Inflammatory macrophage treated with lipopolysaccharide for 4 hours (primary cell): ENCODE measurements around the gene KCNA2.

ENCODE experiments used
- DNase-seq: peaks from one replicate; pipeline ENCODE4 v3.0.0-alpha.2; 2020

Gene KCNA2

DNA sequence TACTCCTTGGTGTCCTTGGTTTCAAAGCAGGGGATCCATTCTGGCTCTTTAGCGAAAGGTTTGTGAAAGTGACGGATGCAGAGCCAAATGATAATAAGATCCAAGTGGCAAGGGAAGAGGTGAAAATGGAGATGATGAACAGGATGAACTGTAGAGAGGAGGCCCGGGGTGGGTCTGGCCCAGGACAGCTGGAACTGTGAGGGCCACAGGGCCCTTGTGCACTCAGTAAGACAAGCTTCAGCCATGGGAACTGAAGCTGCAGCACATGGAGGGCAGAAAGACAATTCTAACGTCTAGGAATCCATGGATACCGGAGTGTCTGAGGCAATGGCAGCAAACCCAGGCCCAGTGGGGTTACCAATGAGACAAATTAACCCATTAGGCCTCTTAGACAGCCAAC lies 4.8 kb downstream of the KCNA2 start:
- DNase-seq, result no peak

DNA sequence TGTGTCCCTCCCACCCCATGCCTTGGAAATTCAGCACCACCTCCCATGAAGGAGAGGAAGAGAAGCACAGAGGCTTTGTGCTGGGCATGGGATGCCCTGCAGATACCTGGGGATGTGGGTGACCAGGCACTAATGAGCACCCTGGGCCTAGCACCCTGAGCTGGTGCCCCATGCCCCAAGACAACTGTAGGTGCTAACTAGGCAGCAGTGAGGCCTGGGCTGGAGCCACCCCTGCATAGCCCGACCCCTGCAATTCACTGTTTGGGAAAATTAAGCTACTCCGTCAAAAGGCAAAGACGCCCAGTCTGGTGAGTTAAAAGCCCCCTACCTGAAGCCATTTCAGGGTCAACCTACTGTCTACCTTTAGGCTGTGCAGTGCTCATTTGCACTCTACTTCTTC lies 5.4 kb downstream of the KCNA2 start:
- DNase-seq, result no peak

DNA sequence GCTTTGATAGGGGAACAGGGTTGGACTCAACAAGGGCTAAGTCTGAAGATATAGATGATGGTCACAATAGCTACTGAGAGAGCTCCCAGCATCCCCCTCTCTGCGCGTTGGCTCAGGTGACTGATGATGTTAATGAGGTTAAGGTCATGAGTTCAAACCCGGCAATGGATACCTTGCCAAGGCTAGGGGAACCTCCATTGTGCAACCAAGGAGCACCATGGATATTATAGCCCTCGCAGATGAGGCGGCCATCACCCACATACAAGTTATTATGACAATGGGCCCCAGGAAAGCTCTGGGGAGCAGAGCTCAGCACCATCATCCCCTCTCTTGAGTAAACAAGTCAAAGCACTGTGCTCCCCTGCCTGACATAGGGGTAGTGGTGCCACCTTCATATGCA lies 8.2 kb downstream of the KCNA2 start:
- no peak for DNase-seq

DNA sequence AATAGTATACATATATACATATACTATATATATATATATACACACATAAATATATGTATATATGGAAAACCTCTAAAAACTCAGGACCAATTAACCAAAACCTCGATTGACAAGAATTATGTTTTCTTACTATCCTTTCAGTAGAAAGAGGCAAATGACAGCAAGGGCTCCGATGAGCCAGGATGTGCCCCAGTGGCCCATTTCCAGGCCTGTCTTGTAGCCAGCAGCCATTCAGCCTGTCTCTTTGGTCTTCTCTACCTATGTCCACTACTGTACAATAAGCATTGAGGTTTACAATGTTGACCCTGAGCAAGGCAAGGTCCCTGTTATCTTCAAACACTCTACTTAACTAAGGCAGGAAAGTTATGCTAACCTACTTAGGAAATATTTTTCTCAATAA lies 9.8 kb downstream of the KCNA2 start:
- no peak for DNase-seq

DNA sequence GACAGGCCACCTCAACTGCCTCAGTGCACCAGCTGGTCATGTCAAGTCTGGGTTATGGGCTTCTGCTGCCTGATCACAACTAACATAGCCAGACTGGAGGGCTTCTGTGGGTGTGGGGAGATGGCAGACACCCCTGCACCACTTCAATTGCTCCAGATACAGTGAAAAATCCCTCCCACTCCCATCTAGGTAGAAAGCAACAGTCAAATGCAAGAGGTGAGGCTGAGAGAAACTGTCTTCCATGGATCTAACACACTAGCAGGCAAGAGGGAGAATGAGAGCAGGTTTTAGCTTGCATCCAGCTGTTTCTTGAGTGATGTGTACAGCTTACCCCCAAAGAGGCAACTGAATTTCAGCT lies 10.8 kb downstream of the KCNA2 start:
- DNase-seq, result no peak

DNA sequence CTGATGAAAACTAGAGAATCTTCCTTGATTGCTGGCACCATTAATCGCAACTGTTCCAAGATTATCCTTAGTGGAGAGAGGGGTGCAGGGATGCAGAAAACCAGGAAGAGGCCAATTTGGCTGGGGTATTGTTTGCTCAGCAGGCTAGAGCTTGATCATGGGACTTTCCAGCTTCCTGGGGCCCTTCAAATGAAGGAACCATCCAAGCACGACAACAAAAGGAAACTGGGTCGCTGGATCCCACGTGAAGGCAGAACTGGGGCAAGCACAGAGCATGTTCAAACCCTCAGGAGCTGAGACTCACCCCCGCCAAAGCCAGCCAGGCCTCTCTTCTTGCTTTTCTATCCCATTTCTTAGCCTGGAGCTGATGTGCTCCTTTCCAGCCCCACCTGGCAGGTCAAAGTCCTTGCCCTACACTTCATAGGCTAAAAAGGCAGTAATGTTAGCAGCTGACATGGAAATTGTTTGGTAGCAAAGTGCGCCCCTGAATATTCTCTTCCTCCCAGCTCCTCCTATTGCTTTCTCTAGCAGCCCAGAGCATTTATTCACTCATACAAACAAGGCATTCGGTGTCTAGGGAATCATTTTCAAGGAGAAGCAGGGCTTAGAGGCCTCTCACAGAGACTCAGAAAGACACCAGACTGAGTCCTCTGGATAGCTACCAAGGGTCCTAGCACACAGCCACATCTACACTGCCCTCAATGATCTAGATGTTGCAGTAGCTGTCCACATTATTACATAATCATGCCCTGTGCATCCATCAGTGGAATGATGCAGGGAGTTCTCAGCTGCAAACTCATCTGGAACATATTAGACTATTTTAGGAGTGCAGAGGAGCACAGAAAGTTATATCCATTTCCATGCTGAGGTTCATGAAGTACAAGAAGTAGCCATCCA lies 11.5 kb downstream of the KCNA2 start:
- DNase-seq, result no peak

DNA sequence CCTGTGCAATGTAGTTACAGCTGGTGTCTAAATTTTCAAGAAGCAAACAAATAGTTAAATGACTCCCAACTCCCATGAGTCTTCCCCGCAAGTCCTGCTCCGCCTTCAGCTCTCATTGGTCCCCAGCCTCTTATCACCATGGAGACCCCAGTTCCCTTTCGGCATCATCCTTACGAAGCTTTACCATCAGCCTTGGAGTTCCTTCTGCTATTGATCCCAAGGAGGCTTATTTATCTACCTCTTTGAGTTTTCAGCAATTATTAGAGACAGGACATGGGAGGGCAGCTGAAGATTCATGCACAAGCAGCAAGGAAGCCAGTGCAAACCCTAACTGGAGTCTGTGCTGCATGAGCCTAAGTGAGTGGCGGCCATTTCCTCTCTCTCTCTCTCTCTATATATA lies 12.3 kb downstream of the KCNA2 start:
- no peak for DNase-seq

DNA sequence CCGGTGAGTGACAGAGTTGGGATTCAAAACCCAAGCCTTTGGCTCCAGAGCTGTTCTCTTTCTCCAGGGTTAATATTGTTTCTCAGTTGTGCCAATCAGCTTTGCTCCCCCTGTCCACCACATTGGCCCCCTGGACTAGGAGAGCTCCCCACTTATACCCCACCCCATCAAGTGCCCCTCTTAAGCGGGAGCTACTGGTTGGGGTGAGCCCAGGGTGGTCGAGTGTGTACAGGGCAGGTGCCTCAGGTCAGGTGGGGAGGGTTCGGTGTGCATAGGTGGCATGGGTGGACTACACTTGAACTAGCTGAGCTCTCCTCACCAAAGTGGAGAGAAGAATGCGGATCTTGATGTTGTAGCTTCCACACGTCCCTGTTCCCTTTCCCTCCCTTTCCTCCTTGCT lies 14.2 kb downstream of the KCNA2 start:
- DNase-seq, result no peak

DNA sequence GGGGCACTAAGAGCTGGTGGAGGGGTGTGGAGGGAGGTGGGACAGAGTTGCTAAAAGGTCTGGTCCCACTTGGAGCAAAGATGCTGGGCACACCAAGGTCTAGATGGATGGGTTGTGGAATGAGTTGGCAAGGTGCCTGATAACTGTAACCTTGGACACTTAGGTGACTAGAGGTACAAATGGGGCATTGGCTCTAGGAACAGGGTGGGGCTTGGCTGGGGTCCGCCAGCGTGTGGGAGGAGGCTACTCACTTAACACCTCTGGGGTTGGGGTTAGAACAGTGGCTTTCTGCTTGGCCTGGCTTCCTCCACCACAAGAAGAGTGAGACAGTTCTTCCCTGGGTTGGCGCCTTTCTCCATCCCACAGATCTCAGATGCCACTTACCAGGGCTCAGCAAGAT lies 17.2 kb downstream of the KCNA2 start:
- no peak for DNase-seq

DNA sequence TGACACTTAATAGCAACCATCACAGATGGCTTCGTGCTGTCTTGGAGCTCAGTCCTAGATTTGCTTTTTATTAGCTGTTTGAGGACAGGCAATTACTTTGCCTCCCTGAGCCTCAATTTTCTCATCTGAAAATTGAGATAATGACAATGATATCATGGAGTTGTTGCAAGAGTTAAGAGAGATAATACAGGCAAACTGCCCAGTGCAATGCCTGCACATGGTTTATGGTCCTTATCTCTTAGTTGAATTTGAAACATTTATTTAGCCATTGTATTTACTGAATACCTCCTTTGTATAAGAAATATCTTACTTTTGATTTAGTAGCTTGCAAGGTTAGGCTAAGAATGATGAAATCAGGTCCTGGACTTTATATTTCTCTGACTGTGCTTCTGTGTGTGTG lies 17.7 kb downstream of the KCNA2 start:
- DNase-seq, result no peak

DNA sequence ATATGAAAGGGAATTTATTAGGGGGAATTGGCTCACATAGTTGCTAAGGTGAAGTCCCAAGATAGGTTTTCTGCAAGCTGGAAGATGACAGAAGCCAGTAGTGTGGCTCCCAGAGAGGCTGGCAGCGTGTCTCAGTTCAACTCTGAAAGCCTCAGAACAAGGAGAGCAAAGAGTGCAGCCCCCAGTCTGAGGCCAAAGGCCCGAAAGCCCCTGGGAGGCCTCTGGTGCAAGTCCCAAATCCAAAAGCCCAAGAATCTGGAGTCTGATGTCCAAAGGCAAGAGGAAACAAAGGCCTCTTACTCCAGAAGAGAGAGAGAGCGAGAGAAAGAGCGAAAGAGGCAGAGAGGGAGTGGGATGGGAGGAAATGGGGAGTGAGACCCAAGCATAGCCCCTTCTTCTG lies 18.3 kb downstream of the KCNA2 start:
- DNase-seq, result no peak

DNA sequence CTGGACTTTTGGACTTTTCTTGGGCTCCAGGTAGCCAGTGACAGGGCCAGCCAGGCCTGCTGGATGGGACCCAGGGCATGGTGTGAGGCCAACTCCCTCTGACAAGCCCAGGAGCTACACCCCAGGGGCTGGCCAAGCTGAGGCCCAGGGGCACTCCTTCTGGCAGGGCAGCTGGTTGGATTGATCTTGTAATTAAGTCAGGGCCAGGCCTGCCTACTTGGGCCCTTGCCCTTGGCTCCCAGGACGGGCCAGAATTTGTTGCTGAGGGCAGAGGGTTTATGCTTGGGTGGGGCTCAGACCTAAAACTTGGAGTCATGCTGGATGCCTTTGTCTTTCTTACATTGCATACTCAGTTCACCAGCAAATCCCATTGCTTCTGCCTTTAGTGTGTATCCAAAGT lies 20.7 kb downstream of the KCNA2 start:
- DNase-seq, result no peak

DNA sequence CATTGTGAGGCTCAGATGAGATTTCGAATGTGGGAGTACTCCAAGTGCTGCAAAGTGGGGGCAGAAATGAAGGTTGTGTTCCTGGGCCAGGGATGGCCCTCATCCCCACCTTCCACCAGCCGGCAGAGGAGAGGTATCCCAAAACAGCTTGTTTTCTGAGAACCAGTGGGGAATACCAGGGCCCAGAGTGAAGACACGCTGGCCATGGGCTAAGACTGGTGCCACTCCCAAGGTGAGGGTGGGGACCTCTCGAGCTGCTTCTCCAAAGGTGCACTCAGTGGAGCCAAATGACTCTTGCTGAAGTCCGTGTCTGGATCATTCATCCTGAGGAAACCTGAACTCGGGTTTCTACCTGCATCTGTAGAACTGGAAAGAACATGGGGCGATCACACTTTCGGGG lies 22.1 kb downstream of the KCNA2 start:
- no peak for DNase-seq

DNA sequence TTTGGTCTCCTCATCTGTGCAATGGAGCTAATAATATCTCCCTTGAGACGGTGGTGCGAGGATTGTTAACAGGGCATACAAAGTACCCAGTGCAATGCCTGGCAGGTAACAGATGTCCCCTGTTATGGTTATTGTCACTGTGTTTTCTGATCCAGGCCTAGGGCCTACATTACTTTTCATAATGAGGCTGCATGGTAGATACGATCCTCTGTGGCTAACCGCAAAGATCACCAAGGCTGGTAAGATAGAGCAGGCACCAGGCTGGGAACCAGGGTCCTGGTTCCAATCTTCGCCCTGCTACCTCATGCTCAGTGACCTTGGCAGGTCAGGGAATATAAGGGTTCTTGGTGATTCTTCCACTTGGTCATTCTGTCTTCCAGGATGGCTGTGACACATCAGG lies 22.7 kb downstream of the KCNA2 start:
- no peak for DNase-seq

DNA sequence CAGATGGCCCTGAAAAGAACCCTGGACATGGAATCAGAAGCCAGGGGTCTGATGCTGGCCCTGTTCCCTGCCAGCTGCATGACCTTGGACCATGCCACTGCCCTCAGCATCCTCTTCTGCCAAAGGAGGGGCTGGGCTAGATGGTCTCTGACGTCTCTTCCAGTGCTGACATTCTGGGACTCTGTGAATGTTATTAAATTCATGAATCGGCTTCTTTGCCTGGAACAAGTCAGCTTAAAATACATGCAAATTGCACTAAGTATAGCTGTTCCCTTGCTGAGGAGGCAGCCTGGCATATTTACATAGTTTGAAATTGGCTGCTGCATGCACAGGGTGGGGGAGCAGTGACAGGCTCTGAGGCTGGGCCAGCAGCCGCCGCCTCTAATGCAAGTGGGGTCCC lies 23.8 kb downstream of the KCNA2 start:
- no peak for DNase-seq

DNA sequence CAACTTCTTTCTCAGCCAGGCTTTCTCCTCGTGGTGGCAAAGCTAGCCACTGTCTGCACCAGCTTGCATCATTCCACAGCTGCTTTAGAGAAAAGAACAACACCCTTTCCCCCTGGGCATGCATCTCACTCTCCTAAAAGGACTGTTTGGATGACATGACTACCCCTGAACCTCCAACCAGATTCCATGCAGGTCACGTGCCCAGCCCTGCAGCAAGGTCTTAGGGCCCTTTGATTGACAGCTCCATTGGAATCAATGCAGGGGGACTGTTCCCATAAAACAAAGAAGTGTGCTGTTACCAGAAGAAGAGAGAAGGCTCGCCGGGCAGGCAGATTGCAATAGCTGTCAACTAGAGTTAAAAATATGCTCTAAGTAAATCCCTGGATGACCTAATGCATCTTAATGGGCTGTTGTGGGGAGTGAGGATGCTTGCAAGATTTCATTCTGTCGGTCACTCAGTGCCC lies 24.4 kb downstream of the KCNA2 start:
- DNase-seq, result no peak

DNA sequence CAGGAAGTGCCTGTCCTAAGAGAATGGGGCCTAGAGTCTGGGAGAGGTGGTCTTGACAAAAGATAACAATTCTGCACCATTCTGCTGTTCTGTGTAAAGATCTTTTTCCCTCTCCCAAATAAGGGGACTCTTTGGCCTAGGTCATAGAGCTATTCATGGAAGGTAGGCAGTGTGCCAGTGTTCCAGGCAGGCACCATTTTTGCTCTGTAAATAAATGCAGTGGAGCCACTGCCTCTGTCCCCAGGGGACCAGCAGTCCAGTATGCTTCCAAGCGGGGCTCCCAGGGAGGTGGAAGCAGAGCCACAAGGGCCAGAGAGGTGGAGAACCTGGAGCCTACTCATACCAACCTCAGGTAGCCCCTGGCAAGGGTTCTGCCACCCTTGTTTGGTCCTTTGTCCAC lies 25.9 kb downstream of the KCNA2 start:
- no peak for DNase-seq

DNA sequence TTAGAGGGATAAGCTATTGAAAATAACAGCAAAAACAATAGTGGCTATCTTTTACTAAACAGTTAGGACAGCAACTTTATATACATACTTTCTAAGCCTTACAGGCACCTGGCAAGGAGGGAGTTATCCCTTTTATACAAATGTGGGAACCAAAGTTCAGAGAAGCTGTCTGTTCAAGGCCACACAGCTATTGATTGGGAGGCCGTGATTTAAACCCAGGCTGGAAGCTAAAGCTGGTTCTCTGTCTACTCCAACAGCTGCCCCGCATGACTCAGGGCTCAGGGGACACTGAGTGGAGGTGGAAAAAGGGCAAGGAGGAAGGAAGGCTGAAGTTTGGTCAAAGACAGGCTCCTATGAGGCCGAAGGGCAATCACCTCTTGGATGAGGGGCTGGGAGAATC lies 26.7 kb downstream of the KCNA2 start:
- no peak for DNase-seq

DNA sequence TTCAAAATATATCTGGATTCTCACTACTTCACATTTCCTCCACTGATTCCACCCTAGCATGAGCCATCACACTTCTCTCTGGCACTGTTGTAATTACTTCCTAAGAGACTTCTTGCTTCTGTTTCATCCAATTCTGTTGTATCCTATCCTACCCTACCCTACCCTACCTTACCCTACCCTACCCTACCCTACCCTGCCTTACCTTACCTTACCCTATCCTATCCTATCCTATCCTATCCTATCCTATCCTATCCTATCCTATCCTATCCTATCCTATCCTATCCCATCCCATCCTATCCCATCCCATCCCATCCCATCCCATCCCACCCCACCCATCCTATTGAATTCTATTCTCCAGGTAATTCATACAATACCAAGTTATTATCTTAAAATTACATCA lies 29.7 kb downstream of the KCNA2 start:
- no peak for DNase-seq

DNA sequence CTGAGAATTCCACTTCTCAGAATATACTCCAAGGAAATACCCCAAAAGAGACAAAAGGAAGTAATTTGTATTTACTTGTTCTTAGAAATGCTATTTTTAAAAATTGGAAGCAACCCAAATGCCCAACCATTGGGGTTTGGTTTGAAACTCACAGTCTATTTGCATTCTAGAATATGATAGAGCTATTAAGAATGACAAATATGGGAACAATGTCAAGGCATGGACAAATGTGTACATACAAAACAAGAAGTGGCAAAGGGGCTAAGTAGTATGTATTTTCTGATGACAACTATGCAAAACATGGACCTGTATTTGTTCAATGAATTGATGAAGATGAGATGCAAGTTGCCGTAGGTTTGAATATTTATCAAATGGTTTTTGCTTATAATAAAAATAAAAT lies 32.8 kb downstream of the KCNA2 start:
- DNase-seq, result no peak

DNA sequence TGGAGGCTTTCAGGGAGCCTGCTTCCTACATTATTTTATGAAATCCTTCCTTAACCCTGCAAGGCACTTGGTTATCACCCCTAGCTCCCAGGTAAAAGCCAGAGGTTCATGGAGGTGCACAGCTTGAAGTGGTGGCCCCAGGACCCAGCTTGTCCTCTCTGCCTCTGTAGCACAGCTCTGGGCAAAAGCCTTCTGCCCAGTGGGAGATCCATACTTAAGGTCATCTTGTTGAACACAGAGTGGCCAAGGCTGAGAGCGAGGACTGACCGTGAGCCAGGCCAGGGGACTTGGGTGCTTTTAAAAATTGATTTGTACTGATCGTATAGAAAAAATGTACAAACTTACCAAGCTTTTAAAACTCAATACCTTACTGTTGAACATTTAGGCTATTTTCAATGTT lies 33.4 kb downstream of the KCNA2 start:
- DNase-seq, result no peak

DNA sequence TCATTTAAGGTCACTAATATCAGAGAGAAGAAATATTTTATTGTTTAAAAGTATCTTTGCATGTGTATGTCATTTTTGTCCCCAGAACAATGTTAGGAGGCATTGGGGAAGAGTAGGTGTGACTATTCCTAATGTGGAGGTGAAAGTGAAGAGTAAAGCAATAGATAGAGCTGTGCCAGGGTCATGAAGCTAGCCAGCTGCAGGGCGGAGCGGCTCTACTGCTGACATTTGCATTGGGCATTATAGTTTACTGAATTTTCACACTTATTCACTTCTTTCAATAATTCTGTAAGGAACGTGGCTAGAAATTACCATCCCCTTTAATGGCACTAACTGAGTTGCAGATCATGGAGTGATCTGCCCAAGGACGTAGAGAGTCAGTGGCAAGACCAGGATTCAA lies 35.3 kb downstream of the KCNA2 start:
- no peak for DNase-seq

DNA sequence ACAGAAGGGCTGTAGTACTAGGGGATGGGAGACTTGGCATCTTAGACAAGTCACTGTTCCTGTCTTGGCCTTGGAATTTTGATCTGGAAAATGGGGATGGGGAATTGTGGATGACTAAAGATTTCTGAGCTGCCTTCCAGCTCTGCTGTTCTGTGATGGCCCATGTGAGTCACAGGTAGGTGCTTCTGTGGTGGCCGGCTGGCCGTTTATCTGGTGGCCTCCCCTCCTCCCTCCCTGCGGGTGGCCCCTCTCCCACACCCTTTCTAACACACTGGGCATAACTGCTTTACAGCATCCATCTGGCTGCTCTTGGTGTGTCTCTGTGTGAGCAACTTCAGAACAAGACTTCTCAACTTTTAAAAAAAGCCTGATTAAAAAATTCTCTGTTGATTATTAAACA lies 35.9 kb downstream of the KCNA2 start:
- DNase-seq, result no peak

DNA sequence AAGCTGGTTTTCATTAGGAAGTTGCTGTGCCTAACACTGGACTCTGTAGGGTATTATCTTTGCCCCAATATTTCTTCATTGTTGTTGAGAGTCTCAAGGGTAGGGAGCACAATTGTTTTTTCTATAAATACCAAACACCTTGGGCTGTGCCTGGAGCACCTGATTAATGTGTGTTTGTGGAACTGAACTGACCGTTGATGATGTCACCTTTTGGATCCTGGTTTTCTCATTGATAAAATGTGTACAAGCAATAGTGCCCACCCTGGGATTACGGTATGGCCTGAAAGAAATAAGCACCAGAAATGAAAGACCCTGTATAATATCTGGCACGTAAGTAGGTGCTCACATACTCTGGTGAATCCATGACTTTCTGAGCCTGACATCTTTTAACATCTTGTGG lies 39.3 kb downstream of the KCNA2 start:
- no peak for DNase-seq

DNA sequence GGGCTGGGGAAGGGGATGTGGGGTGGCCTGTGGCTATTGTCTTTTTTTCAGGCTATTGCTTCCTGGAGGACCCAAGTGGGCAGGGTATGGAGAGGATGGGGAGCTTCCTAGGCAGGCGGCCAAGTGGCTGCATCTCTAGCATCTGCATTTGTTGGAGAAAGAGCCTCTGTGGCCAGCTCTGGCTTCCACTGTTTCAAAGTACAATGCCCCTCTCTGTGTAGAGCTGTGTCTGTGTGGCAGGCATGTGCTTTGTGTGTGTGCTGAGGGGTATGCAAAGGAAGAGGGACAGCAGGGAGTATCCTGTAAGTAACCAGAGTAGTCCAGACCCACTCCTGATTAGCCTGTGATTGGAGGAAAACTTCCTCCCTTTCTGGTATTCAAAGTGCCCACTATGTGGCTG lies 40.6 kb downstream of the KCNA2 start:
- no peak for DNase-seq
